Activated gamma-delta T cell treated with anti-CD3 and anti-CD28 coated beads, Interleukin-2, amount 50 U/mL, for 16 hours (primary cell): ENCODE data around the gene PAX3.

Source experiments
- DNase-seq: peaks from one replicate; pipeline ENCODE4 v3.0.0-alpha.2; 2020; ENCODE audit warnings: low read depth

PAX3 gene

GRCh38 chr2:222269132-222269531 lies 29.7 kb downstream of the PAX3 start:
- DNase-seq = no peak

GRCh38 chr2:222268311-222268990 lies 30.3 kb downstream of the PAX3 start:
- DNase-seq = no peak

- no peak for DNase-seq
These were observed 33.9 kb downstream of the PAX3 start for GRCh38 chr2:222264791-222265320.

- DNase-seq = no peak
These were observed 37.3 kb downstream of the PAX3 start for GRCh38 chr2:222261504-222261903.

- DNase-seq = no peak
These were observed 41.2 kb downstream of the PAX3 start for GRCh38 chr2:222257645-222258044.

- DNase-seq = no peak
These were observed 42.5 kb downstream of the PAX3 start for GRCh38 chr2:222256250-222256649.

GRCh38 chr2:222255090-222255489 lies 43.7 kb downstream of the PAX3 start:
- no peak for DNase-seq

GRCh38 chr2:222250313-222250712 lies 48.5 kb downstream of the PAX3 start:
- no peak for DNase-seq

- no peak for DNase-seq
These were observed 49.4 kb downstream of the PAX3 start for GRCh38 chr2:222249444-222249843.

- no peak for DNase-seq
These were observed 50.0 kb downstream of the PAX3 start for GRCh38 chr2:222248818-222249217.

GRCh38 chr2:222248256-222248655 lies 50.5 kb downstream of the PAX3 start:
- no peak for DNase-seq

GRCh38 chr2:222242532-222242931 lies 56.3 kb downstream of the PAX3 start:
- DNase-seq = no peak

GRCh38 chr2:222241128-222241870 lies 57.5 kb downstream of the PAX3 start:
- no peak for DNase-seq

GRCh38 chr2:222240676-222241049 lies 58.1 kb downstream of the PAX3 start:
- DNase-seq = no peak

- no peak for DNase-seq
These were observed 58.7 kb downstream of the PAX3 start for GRCh38 chr2:222239945-222240675.

GRCh38 chr2:222239091-222239490 lies 59.7 kb downstream of the PAX3 start:
- DNase-seq = no peak

- no peak for DNase-seq
These were observed 60.7 kb downstream of the PAX3 start for GRCh38 chr2:222238072-222238471.

GRCh38 chr2:222232839-222233238 lies 66.0 kb downstream of the PAX3 start:
- DNase-seq = no peak

GRCh38 chr2:222232372-222232771 lies 66.4 kb downstream of the PAX3 start:
- DNase-seq = no peak

GRCh38 chr2:222228054-222228453 lies 70.7 kb downstream of the PAX3 start:
- DNase-seq = no peak

GRCh38 chr2:222218786-222219185 lies 80.0 kb downstream of the PAX3 start:
- no peak for DNase-seq

- no peak for DNase-seq
These were observed 81.1 kb downstream of the PAX3 start for GRCh38 chr2:222217712-222218111.

GRCh38 chr2:222214885-222215284 lies 83.9 kb downstream of the PAX3 start:
- DNase-seq = no peak
